Skeletal muscle satellite cell (primary cell): ENCODE measurements around the gene ANKRD6.

Source experiments
- H3K27me3 ChIP-seq: 2 replicates; pipeline ENCODE4 v1.7.0; 2013; ENCODE audit warnings: low read length; ENCODE audit not compliant: control insufficient read depth, insufficient read depth
- H3K36me3 ChIP-seq: 2 replicates; pipeline ENCODE4 v1.7.0; 2013; ENCODE audit warnings: mild to moderate bottlenecking, control low read depth, low read length; ENCODE audit not compliant: insufficient read depth
- H3K4me1 ChIP-seq: 2 replicates; pipeline ENCODE4 v1.7.0; 2013; ENCODE audit warnings: low read length; ENCODE audit not compliant: control insufficient read depth, insufficient read depth
- H3K4me2 ChIP-seq: 2 replicates; pipeline ENCODE4 v1.7.0; 2013; ENCODE audit warnings: mild to moderate bottlenecking, low read length
- H3K4me3 ChIP-seq: 2 replicates; pipeline ENCODE4 v1.7.0; 2013; ENCODE audit warnings: low read length
- H3K9ac ChIP-seq: 2 replicates; pipeline ENCODE4 v1.7.0; 2013; ENCODE audit warnings: mild to moderate bottlenecking, low read depth, low read length, moderate library complexity
- H3K9me3 ChIP-seq: replicated peaks from 2 replicates; pipeline ENCODE4 v1.7.0; 2013; ENCODE audit warnings: mild to moderate bottlenecking, control low read depth, low read length

The ANKRD6 gene

GRCh38 chr6:89553431-89553830, 120.5 kb downstream of the ANKRD6 start:
- H3K36me3 ChIP-seq = no peaks in the 10 kb centered on the region
- no peak overlapping the region for H3K9ac ChIP-seq
- no peak overlapping the region for H3K4me3 ChIP-seq
- H3K27me3 ChIP-seq = peaks cover 18% of the 10 kb centered on the region
- no peak overlapping the region for H3K4me2 ChIP-seq
- H3K9me3 ChIP-seq = no peaks in the 10 kb centered on the region
- H3K4me1 ChIP-seq = no peaks in the 10 kb centered on the region

- H3K36me3 ChIP-seq = no peaks in the 10 kb centered on the region
- H3K9ac ChIP-seq = no peak overlapping the region
- no peaks in the 10 kb centered on the region for H3K4me1 ChIP-seq
- peaks cover 20% of the 10 kb centered on the region for H3K27me3 ChIP-seq
- no peaks in the 10 kb centered on the region for H3K9me3 ChIP-seq
- no peak overlapping the region for H3K4me3 ChIP-seq
- no peak overlapping the region for H3K4me2 ChIP-seq
Measured at GRCh38 chr6:89554106-89554505, 121.2 kb downstream of the ANKRD6 start.

- Histone ChIP-seq H3K4me1 (no peaks in the 10 kb centered on the region), H3K9ac (no peak overlapping the region), H3K27me3 (peaks cover 22% of the 10 kb centered on the region), H3K4me2 (no peak overlapping the region), H3K36me3 (no peaks in the 10 kb centered on the region), H3K4me3 (no peak overlapping the region), H3K9me3 (no peaks in the 10 kb centered on the region)
Measured at GRCh38 chr6:89555031-89555430, 122.1 kb downstream of the ANKRD6 start.

- H3K4me3 ChIP-seq = no peak overlapping the region
- no peak overlapping the region for H3K9ac ChIP-seq
- H3K36me3 ChIP-seq = no peaks in the 10 kb centered on the region
- peaks cover 22% of the 10 kb centered on the region for H3K27me3 ChIP-seq
- H3K9me3 ChIP-seq = no peaks in the 10 kb centered on the region
- no peak overlapping the region for H3K4me2 ChIP-seq
- no peaks in the 10 kb centered on the region for H3K4me1 ChIP-seq
Measured at GRCh38 chr6:89555806-89556205, 122.9 kb downstream of the ANKRD6 start.

- Histone ChIP-seq H3K4me2 (no peak overlapping the region), H3K36me3 (no peaks in the 10 kb centered on the region), H3K9ac (no peak overlapping the region), H3K9me3 (no peaks in the 10 kb centered on the region), H3K27me3 (peaks cover 53% of the 10 kb centered on the region), H3K4me1 (no peaks in the 10 kb centered on the region), H3K4me3 (no peak overlapping the region)
Measured at GRCh38 chr6:89559487-89559886, 126.5 kb downstream of the ANKRD6 start.

- peaks cover 40% of the 10 kb centered on the region for H3K27me3 ChIP-seq
- H3K9me3 ChIP-seq = no peaks in the 10 kb centered on the region
- H3K4me1 ChIP-seq = no peaks in the 10 kb centered on the region
- H3K36me3 ChIP-seq = no peaks in the 10 kb centered on the region
- H3K4me3 ChIP-seq = no peak overlapping the region
- H3K9ac ChIP-seq = no peak overlapping the region
- H3K4me2 ChIP-seq = peak overlapping the region; percentile 33
Measured at GRCh38 chr6:89562093-89562973, 129.4 kb downstream of the ANKRD6 start.

- H3K4me1 ChIP-seq = no peaks in the 10 kb centered on the region
- no peak overlapping the region for H3K9ac ChIP-seq
- H3K27me3 ChIP-seq = peaks cover 40% of the 10 kb centered on the region
- no peaks in the 10 kb centered on the region for H3K9me3 ChIP-seq
- no peak overlapping the region for H3K4me2 ChIP-seq
- no peak overlapping the region for H3K4me3 ChIP-seq
- H3K36me3 ChIP-seq = no peaks in the 10 kb centered on the region
Measured at GRCh38 chr6:89563866-89564265, 130.9 kb downstream of the ANKRD6 start.

- H3K9ac ChIP-seq = no peak overlapping the region
- peaks cover 36% of the 10 kb centered on the region for H3K27me3 ChIP-seq
Measured at GRCh38 chr6:89564752-89565427, 131.9 kb downstream of the ANKRD6 start.

GRCh38 chr6:89566008-89566800, 133.3 kb downstream of the ANKRD6 start:
- H3K4me2 ChIP-seq = no peak overlapping the region
- H3K27me3 ChIP-seq = peaks cover 34% of the 10 kb centered on the region
- H3K9me3 ChIP-seq = no peaks in the 10 kb centered on the region
- no peaks in the 10 kb centered on the region for H3K4me1 ChIP-seq
- no peak overlapping the region for H3K4me3 ChIP-seq
- H3K36me3 ChIP-seq = no peaks in the 10 kb centered on the region
- H3K9ac ChIP-seq = no peak overlapping the region

More at GRCh38 chr6:89564752-89565427, 131.9 kb downstream of the ANKRD6 start:
- Histone ChIP-seq H3K9me3 (no peaks in the 10 kb centered on the region), H3K4me1 (no peaks in the 10 kb centered on the region), H3K4me2 (no peak overlapping the region), H3K36me3 (no peaks in the 10 kb centered on the region), H3K4me3 (no peak overlapping the region)

- Histone ChIP-seq H3K9ac (no peak overlapping the region), H3K9me3 (no peaks in the 10 kb centered on the region), H3K4me2 (no peak overlapping the region), H3K4me3 (no peak overlapping the region), H3K4me1 (no peaks in the 10 kb centered on the region), H3K36me3 (no peaks in the 10 kb centered on the region), H3K27me3 (peaks cover 25% of the 10 kb centered on the region)
Measured at GRCh38 chr6:89566930-89567629, 134.1 kb downstream of the ANKRD6 start.
